GM12878 (cell line): Measurements from ENCODE around the gene SYNGAP1. TPM values are rescaled to one million over a fixed set of nuclear protein-coding genes. Genes with fewer than 3 reads are reported as not detected.

Source experiments
- ATAC-seq: fragments of 200-7000 bp; cut with Tn5 transposase; 3 replicates; pipeline ENCODE4 v1.9.1; 2020; ENCODE audit warnings: mild to moderate bottlenecking, moderate library complexity
- BruUV-seq: library from RNA; stranded (reverse); fragments of 400-500 nt; replicated peaks from 2 replicates; lab custom pipeline; 2021; lab: Mats Ljungman, UMichigan
- CTCF ChIA-PET: fragments of 300-600 bp; sonication (Branson Sonifier 250); formaldehyde crosslinking; extraction: SDS; loops from one replicate; lab custom pipeline; 2021; ENCODE audit warnings: inconsistent platforms; lab: Yijun Ruan, JAX
- POLR2A ChIA-PET: fragments of 350-600 bp; formaldehyde crosslinking; extraction: SDS; loops from one replicate; lab custom pipeline; 2021; ENCODE audit warnings: inconsistent platforms; lab: Charles Lee
- RAD21 ChIA-PET: fragments of 300-600 bp; sonication (Branson Sonifier 250); formaldehyde crosslinking; loops from one replicate; lab custom pipeline; 2023; ENCODE audit warnings: antibody characterized with exemption; ENCODE audit not compliant: unreplicated experiment; lab: Charles Lee
- SMC1A ChIA-PET: fragments of 300-600 bp; sonication (Branson Sonifier 250); formaldehyde crosslinking; loops from one replicate; lab custom pipeline; 2023; ENCODE audit not compliant: unreplicated experiment, uncharacterized antibody; lab: Charles Lee
- DNase-seq: peaks from one replicate; pipeline ENCODE4 v3.0.0-alpha.2; 2011; ENCODE audit warnings: low read depth, low spot score
- FAIRE-seq: peaks from 3 replicates; lab custom pipeline; 2011; peaks lifted over from hg19 to GRCh38; lab: Jason Lieb, UNC
- H2AFZ ChIP-seq: 2 replicates; pipeline ENCODE4 v1.6.0; 2011; ENCODE audit warnings: low read depth, low read length, control low read depth; ENCODE audit not compliant: control insufficient read depth
- H3K27ac ChIP-seq: 2 replicates; pipeline ENCODE4 v1.5.1; 2011; ENCODE audit warnings: control low read depth; ENCODE audit not compliant: control insufficient read depth, insufficient read depth
- H3K27me3 ChIP-seq, 2 experiments: replicated peaks in 1 of 2; 2 replicates each; pipeline versions ENCODE4 v1.6.0 to v1.6.1; 2011; ENCODE audit warnings: low read length in 1 of 2; ENCODE audit not compliant: control insufficient read depth in 2 of 2, insufficient read depth in 2 of 2
- H3K36me3 ChIP-seq, 2 experiments: 2 replicates each; pipeline ENCODE4 v1.5.1; 2011; ENCODE audit warnings: low read length in 1 of 2; ENCODE audit not compliant: control insufficient read depth in 2 of 2, insufficient read depth in 2 of 2
- H3K4me1 ChIP-seq: 2 replicates; pipeline ENCODE4 v1.6.1; 2011; ENCODE audit warnings: mild to moderate bottlenecking, low read length, moderate library complexity, mixed read lengths; ENCODE audit not compliant: control insufficient read depth, insufficient read depth
- H3K4me2 ChIP-seq: 2 replicates; pipeline ENCODE4 v1.6.0; 2011; ENCODE audit warnings: control low read depth; ENCODE audit not compliant: control insufficient read depth, insufficient read depth
- H3K4me3 ChIP-seq: fragments of 200-600 bp; sonication (generic); 2 replicates; pipeline ENCODE4 v1.5.1; 2016
- H3K79me2 ChIP-seq: 2 replicates; pipeline ENCODE4 v1.6.0; 2011; ENCODE audit warnings: low read length; ENCODE audit not compliant: control insufficient read depth, insufficient read depth
- H3K9ac ChIP-seq: 2 replicates; pipeline ENCODE4 v1.8.0; 2011; ENCODE audit warnings: low read length, control low read depth, mixed read lengths; ENCODE audit not compliant: control insufficient read depth, insufficient read depth
- H3K9me3 ChIP-seq: replicated peaks from 3 replicates; pipeline ENCODE4 v1.5.1; 2011; ENCODE audit warnings: mild to moderate bottlenecking, low read length; ENCODE audit not compliant: control insufficient read depth, insufficient read depth
- H4K20me1 ChIP-seq: 2 replicates; pipeline ENCODE4 v1.6.0; 2011; ENCODE audit not compliant: control insufficient read depth, insufficient read depth
- CHD1 ChIP-seq: IDR thresholded peaks from 2 replicates; pipeline ENCODE4 v1.6.1; 2012; ENCODE audit warnings: low read depth, low read length, improper control_type of control experiment
- HDGF ChIP-seq: fragments of 450-650 bp; IDR thresholded peaks from 2 replicates; pipeline ENCODE4 v1.6.1; 2016; ENCODE audit warnings: antibody characterized with exemption
- KLF5 ChIP-seq: fragments of 450-650 bp; IDR thresholded peaks from 2 replicates; pipeline ENCODE4 v1.6.1; 2014; ENCODE audit warnings: mild to moderate bottlenecking; ENCODE audit not compliant: partially characterized antibody
- TAF1 ChIP-seq: IDR thresholded peaks from 2 replicates; pipeline ENCODE4 v1.6.1; 2011; ENCODE audit warnings: mild to moderate bottlenecking, low read depth, low read length, borderline replicate concordance
- ZNF274 ChIP-seq: IDR thresholded peaks from one replicate; pipeline ENCODE4 v1.8.0; 2011; ENCODE audit not compliant: insufficient read length, insufficient read depth
- WGBS: methylation state at CpG from one replicate; pipeline ENCODE4 v1.1.6; 2016; ENCODE audit warnings: low lambda C conversion rate; ENCODE audit not compliant: insufficient replicate concordance, insufficient coverage; ENCODE audit errors: missing lambda C conversion rate; 5-methylcytosine and 5-hydroxymethylcytosine counted together
- in situ Hi-C: fragments of 300-500 bp; cut with MboI; formaldehyde crosslinking; loops from 9 replicates; pipeline ENCODE4 v1.14.3; 2018; ENCODE audit warnings: mixed read lengths
- intact Hi-C: fragments of 100-400 bp; cut with micrococcal nuclease; formaldehyde crosslinking; loops from one replicate; pipeline ENCODE4 v1.14.2; 2022; ENCODE audit not compliant: unreplicated experiment
- polyA plus RNA-seq, 11 experiments: library from polyadenylated mRNA; depleted of rRNA in 4 of 11; unstranded in 6 of 11; stranded (reverse) in 5 of 11; fragments of >200 nt; fragmentation: Nextera tagmentation in 4 of 11; fragmentation: Illumina TruSeq in 1 of 11; extraction: Ambion mirVana in 4 of 11; extraction: Trizol in 1 of 11; gene quantifications; 1 replicate in 1 of 11; 2 replicates in 10 of 11; pipeline versions ENCODE4 v1.2.1 to v1.2.3, GENCODE V29; 2011 to 2016; ENCODE audit warnings: inconsistent platforms in 2 of 11, missing spikeins in 2 of 11, low read depth in 1 of 11
- total RNA-seq, 4 experiments: library from RNA; depleted of rRNA in 3 of 4; stranded (reverse); fragments of >200 nt in 3 of 4; fragmentation: Illumina TruSeq in 1 of 4; extraction: Trizol in 1 of 4; gene quantifications; 2 replicates each; pipeline versions ENCODE4 v1.2.1 to v1.2.3, GENCODE V29; 2013 to 2021
- TF ChIP-seq, protein P1 (sequence below): fragments of 450-650 bp; IDR thresholded peaks from 2 replicates; pipeline ENCODE4 v1.6.1; 2017; ENCODE audit warnings: mild to moderate bottlenecking, moderate library complexity
- TF ChIP-seq, protein P2 (sequence below): fragments of 450-650 bp; IDR thresholded peaks from 2 replicates; pipeline ENCODE4 v1.6.1; 2016; ENCODE audit warnings: mild to moderate bottlenecking
- TF ChIP-seq, protein P3 (sequence below): fragments of 450-650 bp; conservative IDR thresholded peaks from 2 replicates; pipeline ENCODE4 v1.6.1; 2017; ENCODE audit warnings: mild to moderate bottlenecking, moderate library complexity

SYNGAP1 gene
- total and polyA plus RNA-seq, 10 of the 15 experiments (the other 5 are each of a cell fraction or from before 2014, with no cell fraction given) = 0.05 to 9.2 (median 1.2) TPM

DNA sequence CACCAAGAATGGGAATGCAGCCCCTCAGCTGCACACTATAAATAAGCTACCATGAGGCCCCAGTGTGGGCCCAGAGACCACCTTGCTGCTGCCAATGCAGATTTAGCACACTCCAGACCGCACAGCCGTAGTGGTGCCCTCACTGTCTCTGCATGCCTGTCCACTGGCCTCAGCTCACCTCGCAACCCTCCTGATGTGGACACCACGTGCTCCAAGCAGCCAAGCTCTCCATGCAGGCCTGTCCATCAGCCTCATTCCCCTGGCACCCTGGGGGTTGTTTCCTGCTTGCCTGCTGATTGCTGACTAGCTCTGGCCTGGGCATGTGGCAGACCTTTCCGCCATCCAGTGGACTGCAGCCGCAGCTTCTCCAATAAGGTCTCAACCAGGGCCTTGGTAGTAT, 70.8 kb downstream of the SYNGAP1 start:
- FAIRE-seq (no peak), DNase-seq (no peak)
- no peak overlapping the region for H3K9ac ChIP-seq
- CTCF ChIA-PET = interaction anchor here (0.7 to 1.1 kb wide), 3 partner anchors 10 to 210 kb away, joined by 3 read pairs; no protein-coding TSS in a partner anchor
- WGBS = 95% methylated on average over 6 of the region's 6 CpGs
- in situ Hi-C loops = no loop called here
- no peaks in the 10 kb centered on the region for H3K36me3 ChIP-seq
- no peak overlapping the region for H3K4me2 ChIP-seq
- TF ChIP-seq HDGF (no peak), KLF5 (no peak), CHD1 (no peak), ZNF274 (no peak), TAF1 (no peak)
- TF ChIP-seq, protein P1, sequence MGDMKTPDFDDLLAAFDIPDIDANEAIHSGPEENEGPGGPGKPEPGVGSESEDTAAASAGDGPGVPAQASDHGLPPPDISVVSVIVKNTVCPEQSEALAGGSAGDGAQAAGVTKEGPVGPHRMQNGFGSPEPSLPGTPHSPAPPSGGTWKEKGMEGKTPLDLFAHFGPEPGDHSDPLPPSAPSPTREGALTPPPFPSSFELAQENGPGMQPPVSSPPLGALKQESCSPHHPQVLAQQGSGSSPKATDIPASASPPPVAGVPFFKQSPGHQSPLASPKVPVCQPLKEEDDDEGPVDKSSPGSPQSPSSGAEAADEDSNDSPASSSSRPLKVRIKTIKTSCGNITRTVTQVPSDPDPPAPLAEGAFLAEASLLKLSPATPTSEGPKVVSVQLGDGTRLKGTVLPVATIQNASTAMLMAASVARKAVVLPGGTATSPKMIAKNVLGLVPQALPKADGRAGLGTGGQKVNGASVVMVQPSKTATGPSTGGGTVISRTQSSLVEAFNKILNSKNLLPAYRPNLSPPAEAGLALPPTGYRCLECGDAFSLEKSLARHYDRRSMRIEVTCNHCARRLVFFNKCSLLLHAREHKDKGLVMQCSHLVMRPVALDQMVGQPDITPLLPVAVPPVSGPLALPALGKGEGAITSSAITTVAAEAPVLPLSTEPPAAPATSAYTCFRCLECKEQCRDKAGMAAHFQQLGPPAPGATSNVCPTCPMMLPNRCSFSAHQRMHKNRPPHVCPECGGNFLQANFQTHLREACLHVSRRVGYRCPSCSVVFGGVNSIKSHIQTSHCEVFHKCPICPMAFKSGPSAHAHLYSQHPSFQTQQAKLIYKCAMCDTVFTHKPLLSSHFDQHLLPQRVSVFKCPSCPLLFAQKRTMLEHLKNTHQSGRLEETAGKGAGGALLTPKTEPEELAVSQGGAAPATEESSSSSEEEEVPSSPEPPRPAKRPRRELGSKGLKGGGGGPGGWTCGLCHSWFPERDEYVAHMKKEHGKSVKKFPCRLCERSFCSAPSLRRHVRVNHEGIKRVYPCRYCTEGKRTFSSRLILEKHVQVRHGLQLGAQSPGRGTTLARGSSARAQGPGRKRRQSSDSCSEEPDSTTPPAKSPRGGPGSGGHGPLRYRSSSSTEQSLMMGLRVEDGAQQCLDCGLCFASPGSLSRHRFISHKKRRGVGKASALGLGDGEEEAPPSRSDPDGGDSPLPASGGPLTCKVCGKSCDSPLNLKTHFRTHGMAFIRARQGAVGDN = no peak
- TF ChIP-seq, protein P2, sequence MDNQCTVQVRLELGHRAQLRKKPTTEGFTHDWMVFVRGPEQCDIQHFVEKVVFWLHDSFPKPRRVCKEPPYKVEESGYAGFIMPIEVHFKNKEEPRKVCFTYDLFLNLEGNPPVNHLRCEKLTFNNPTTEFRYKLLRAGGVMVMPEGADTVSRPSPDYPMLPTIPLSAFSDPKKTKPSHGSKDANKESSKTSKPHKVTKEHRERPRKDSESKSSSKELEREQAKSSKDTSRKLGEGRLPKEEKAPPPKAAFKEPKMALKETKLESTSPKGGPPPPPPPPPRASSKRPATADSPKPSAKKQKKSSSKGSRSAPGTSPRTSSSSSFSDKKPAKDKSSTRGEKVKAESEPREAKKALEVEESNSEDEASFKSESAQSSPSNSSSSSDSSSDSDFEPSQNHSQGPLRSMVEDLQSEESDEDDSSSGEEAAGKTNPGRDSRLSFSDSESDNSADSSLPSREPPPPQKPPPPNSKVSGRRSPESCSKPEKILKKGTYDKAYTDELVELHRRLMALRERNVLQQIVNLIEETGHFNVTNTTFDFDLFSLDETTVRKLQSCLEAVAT = no peak
- TF ChIP-seq, protein P3, sequence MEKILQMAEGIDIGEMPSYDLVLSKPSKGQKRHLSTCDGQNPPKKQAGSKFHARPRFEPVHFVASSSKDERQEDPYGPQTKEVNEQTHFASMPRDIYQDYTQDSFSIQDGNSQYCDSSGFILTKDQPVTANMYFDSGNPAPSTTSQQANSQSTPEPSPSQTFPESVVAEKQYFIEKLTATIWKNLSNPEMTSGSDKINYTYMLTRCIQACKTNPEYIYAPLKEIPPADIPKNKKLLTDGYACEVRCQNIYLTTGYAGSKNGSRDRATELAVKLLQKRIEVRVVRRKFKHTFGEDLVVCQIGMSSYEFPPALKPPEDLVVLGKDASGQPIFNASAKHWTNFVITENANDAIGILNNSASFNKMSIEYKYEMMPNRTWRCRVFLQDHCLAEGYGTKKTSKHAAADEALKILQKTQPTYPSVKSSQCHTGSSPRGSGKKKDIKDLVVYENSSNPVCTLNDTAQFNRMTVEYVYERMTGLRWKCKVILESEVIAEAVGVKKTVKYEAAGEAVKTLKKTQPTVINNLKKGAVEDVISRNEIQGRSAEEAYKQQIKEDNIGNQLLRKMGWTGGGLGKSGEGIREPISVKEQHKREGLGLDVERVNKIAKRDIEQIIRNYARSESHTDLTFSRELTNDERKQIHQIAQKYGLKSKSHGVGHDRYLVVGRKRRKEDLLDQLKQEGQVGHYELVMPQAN = no peak
- TF ChIP-seq, all 136 proteins: peak for 0
- intact Hi-C loops = no loop called here
- no peak overlapping the region for H2AFZ ChIP-seq
- no peaks in the 10 kb centered on the region for H3K4me1 ChIP-seq
- no peak overlapping the region for H3K4me3 ChIP-seq
- H3K79me2 ChIP-seq = no peaks in the 10 kb centered on the region
- no peaks in the 10 kb centered on the region; a peak in 1 of 4 replicates for H3K27me3 ChIP-seq
- no peak overlapping the region for H3K27ac ChIP-seq
- ATAC-seq = no peak
- no peaks in the 10 kb centered on the region for H4K20me1 ChIP-seq
- ChIA-PET SMC1A (interaction anchor here (0.7 to 1.1 kb wide), 2 partner anchors 36 to 60 kb away, joined by 3 read pairs; partner anchors contain the start of gene ZBTB9), RAD21 (interaction anchor here (0.8 to 1.0 kb wide), 2 partner anchors 18 to 89 kb away, joined by 3 read pairs; partner anchors contain the start of gene BAK1), POLR2A (interaction anchor here (0.5 kb wide), 1 partner anchor 59 kb away, joined by 6 read pairs; no protein-coding TSS in a partner anchor)
- H3K9me3 ChIP-seq = no peaks in the 10 kb centered on the region
- BruUV-seq = no TSS peak
